A673 (cell line): ENCODE data around the gene CPHXL2.

ENCODE experiments used
- EZH2 ChIP-seq: fragments of 200-600 bp; sonication (generic); IDR thresholded peaks from 2 replicates; pipeline ENCODE4 v1.6.1; 2017; ENCODE audit warnings: borderline replicate concordance, low read depth, mild to moderate bottlenecking, mixed read lengths, antibody characterized with exemption, low read length; ENCODE audit not compliant: poor library complexity, severe bottlenecking
- TF ChIP-seq, protein P1 (sequence below): fragments of 300-800, 200-600 bp; sonication (generic); conservative IDR thresholded peaks from 2 replicates; pipeline ENCODE4 v1.5.1; 2017; ENCODE audit warnings: low read depth, mild to moderate bottlenecking, antibody characterized with exemption, low read length, moderate library complexity, mixed read lengths

- TF ChIP-seq, protein P1, sequence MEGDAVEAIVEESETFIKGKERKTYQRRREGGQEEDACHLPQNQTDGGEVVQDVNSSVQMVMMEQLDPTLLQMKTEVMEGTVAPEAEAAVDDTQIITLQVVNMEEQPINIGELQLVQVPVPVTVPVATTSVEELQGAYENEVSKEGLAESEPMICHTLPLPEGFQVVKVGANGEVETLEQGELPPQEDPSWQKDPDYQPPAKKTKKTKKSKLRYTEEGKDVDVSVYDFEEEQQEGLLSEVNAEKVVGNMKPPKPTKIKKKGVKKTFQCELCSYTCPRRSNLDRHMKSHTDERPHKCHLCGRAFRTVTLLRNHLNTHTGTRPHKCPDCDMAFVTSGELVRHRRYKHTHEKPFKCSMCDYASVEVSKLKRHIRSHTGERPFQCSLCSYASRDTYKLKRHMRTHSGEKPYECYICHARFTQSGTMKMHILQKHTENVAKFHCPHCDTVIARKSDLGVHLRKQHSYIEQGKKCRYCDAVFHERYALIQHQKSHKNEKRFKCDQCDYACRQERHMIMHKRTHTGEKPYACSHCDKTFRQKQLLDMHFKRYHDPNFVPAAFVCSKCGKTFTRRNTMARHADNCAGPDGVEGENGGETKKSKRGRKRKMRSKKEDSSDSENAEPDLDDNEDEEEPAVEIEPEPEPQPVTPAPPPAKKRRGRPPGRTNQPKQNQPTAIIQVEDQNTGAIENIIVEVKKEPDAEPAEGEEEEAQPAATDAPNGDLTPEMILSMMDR = no peak
- no peak for TF ChIP-seq EZH2
These were observed 36.2 kb downstream of the CPHXL2 start for GRCh38 chr16:75640598-75640997.
